Stomach (tissue), 4 donors: Measurements from ENCODE around the gene LRRFIP1.

Experiments
- CTCF ChIP-seq, 7 experiments: fragments of 450-650 bp in 4 of 7; fragments of 200-600 bp in 3 of 7; sonication (generic) in 3 of 7; IDR thresholded peaks; one replicate each; pipeline ENCODE4 v1.5.1; 2016 to 2019; ENCODE audit warnings: antibody characterized with exemption in 7 of 7, control low read depth in 2 of 7, mild to moderate bottlenecking in 1 of 7
- EP300 ChIP-seq: sonication (generic); formaldehyde crosslinking; IDR thresholded peaks from one replicate; pipeline ENCODE4 v1.6.1; 2017; ENCODE audit warnings: antibody characterized with exemption

- TF ChIP-seq CTCF (IDR thresholded peaks at IDR 0.05) = no peak
- TF ChIP-seq EP300 = no peak
Observed at GRCh38 chr2:237680702-237681478, 53.5 kb downstream of the LRRFIP1 start.
